OCI-LY7 (cell line): ENCODE measurements around the gene CCNL1. TPM values are rescaled to one million over a fixed set of nuclear protein-coding genes. Genes with fewer than 3 reads are reported as not detected.
A peak's percentile ranks its signal among the peaks of the same experiment; 100 is the strongest.

Experiments used
- BruUV-seq: library from RNA; stranded (reverse); fragments of 400-500 nt; replicated peaks from 2 replicates; lab custom pipeline; 2021; lab: Mats Ljungman, UMichigan
- CTCF ChIA-PET: fragments of 300-600 bp; sonication (Branson Sonifier 250); formaldehyde crosslinking; loops from one replicate; lab custom pipeline; 2022; ENCODE audit warnings: antibody characterized with exemption; ENCODE audit not compliant: unreplicated experiment; lab: Charles Lee
- POLR2A ChIA-PET: fragments of 300-600 bp; sonication (Branson Sonifier 250); formaldehyde crosslinking; loops from one replicate; lab custom pipeline; 2022; ENCODE audit warnings: antibody characterized with exemption; lab: Charles Lee
- DNase-seq: peaks from one replicate; pipeline ENCODE4 v3.0.0-alpha.2; 2015; ENCODE audit warnings: low spot score
- H2AFZ ChIP-seq: fragments of 200-600 bp; sonication (generic), shearing (Covaris generic); 2 replicates; pipeline ENCODE4 v1.6.1; 2014; ENCODE audit warnings: mild to moderate bottlenecking, antibody characterized with exemption, low read length, moderate library complexity
- H3K27ac ChIP-seq: fragments of 200-600 bp; sonication (generic); 2 replicates; pipeline ENCODE4 v1.5.1; 2014; ENCODE audit warnings: mixed run types, low read depth, mild to moderate bottlenecking, moderate library complexity, low read length, inconsistent platforms; ENCODE audit not compliant: poor library complexity, severe bottlenecking
- H3K36me3 ChIP-seq: fragments of 200-600 bp; sonication (generic); 2 replicates; pipeline ENCODE4 v1.6.1; 2014; ENCODE audit warnings: mild to moderate bottlenecking, antibody characterized with exemption, low read length, moderate library complexity, mixed read lengths; ENCODE audit not compliant: insufficient read depth
- H3K4me1 ChIP-seq: fragments of 200-600 bp; sonication (generic); 2 replicates; pipeline ENCODE4 v1.5.1; 2014; ENCODE audit warnings: mild to moderate bottlenecking, low read length; ENCODE audit not compliant: insufficient read depth, poor library complexity, severe bottlenecking
- H3K4me2 ChIP-seq: fragments of 200-600 bp; sonication (generic); 2 replicates; pipeline ENCODE4 v1.6.1; 2014; ENCODE audit warnings: mild to moderate bottlenecking, low read length
- H3K4me3 ChIP-seq: fragments of 200-600 bp; sonication (generic); 2 replicates; pipeline ENCODE4 v1.5.1; 2014; ENCODE audit warnings: mild to moderate bottlenecking, low read depth, low read length; ENCODE audit not compliant: poor library complexity, severe bottlenecking
- H3K79me2 ChIP-seq: fragments of 200-600 bp; sonication (generic); 2 replicates; pipeline ENCODE4 v1.6.1; 2016; ENCODE audit warnings: low read depth, mild to moderate bottlenecking, low read length, moderate library complexity, mixed read lengths; ENCODE audit not compliant: insufficient read depth
- H3K9me2 ChIP-seq: fragments of 200-600 bp; sonication (generic); 2 replicates; pipeline ENCODE4 v1.6.1; 2016; ENCODE audit warnings: mild to moderate bottlenecking, low read length, mixed read lengths; ENCODE audit not compliant: insufficient read depth
- H3K9me3 ChIP-seq: fragments of 200-600 bp; sonication (generic); 2 replicates; pipeline ENCODE4 v1.6.1; 2014; ENCODE audit warnings: mild to moderate bottlenecking, mixed run types, low read length, mixed read lengths
- H4K20me1 ChIP-seq: fragments of 200-600 bp; sonication (generic); 2 replicates; pipeline ENCODE4 v1.6.1; 2014; ENCODE audit warnings: mild to moderate bottlenecking, antibody characterized with exemption, low read length, moderate library complexity, mixed read lengths; ENCODE audit not compliant: insufficient read depth
- CTCF ChIP-seq: fragments of 200-600 bp; sonication (generic); conservative IDR thresholded peaks from 2 replicates; pipeline ENCODE4 v1.5.1; 2014; ENCODE audit warnings: mild to moderate bottlenecking, antibody characterized with exemption, low read length, moderate library complexity, mixed read lengths
- EZH2phosphoT487 ChIP-seq: fragments of 200-600 bp; sonication (generic); IDR thresholded peaks from 2 replicates; pipeline ENCODE4 v1.6.1; 2018; ENCODE audit warnings: low read depth, borderline replicate concordance, mild to moderate bottlenecking, mixed run types, antibody characterized with exemption, low read length, moderate library complexity, mixed read lengths
- intact Hi-C: fragments of 100-400 bp; cut with micrococcal nuclease; formaldehyde crosslinking; loops from one replicate; pipeline ENCODE4 v1.10.0; 2022; ENCODE audit not compliant: unreplicated experiment
- total RNA-seq, 2 experiments: library from RNA; depleted of rRNA in 1 of 2; stranded (reverse); fragments of >200 nt in 1 of 2; shearing (Covaris generic) in 1 of 2; gene quantifications; 2 replicates each; pipeline ENCODE4 v1.2.3, GENCODE V29; 2014 to 2022

CCNL1 gene
- total RNA-seq, 2 experiments from 2014 or later, result 158 to 280 TPM

GRCh38 chr3:157154563-157155330 is 5.2 kb downstream of the CCNL1 start:
- H3K9me3 ChIP-seq, result no peaks in the 10 kb centered on the region
- DNase-seq, result no peak
- H3K27ac ChIP-seq, result no peak overlapping the region
- ChIA-PET CTCF (no interaction called here), POLR2A (interaction anchor here (1.2 to 2.8 kb wide), 6 partner anchors 10 to 67 kb away, joined by 3 to 14 read pairs (median 8); no protein-coding TSS in a partner anchor)
- peaks cover 50% of the 10 kb centered on the region for H3K4me1 ChIP-seq
- H3K9me2 ChIP-seq, result no peaks in the 10 kb centered on the region
- BruUV-seq, result no TSS peak
- no peak overlapping the region for H2AFZ ChIP-seq
- H3K4me2 ChIP-seq, result peak overlapping the region; percentile 94
- H3K36me3 ChIP-seq, result peaks cover 95% of the 10 kb centered on the region
- H4K20me1 ChIP-seq, result peaks cover 85% of the 10 kb centered on the region
- intact Hi-C loops, result no loop called here
- TF ChIP-seq EZH2phosphoT487 (no peak), CTCF (no peak)
- H3K79me2 ChIP-seq, result peaks cover 100% of the 10 kb centered on the region
- peak overlapping the region; percentile 88 for H3K4me3 ChIP-seq

- no peak for DNase-seq
- Histone ChIP-seq H3K4me1 (peaks cover 43% of the 10 kb centered on the region), H3K4me2 (no peak overlapping the region), H3K9me2 (no peaks in the 10 kb centered on the region), H2AFZ (no peak overlapping the region), H3K36me3 (peaks cover 100% of the 10 kb centered on the region), H3K4me3 (no peak overlapping the region), H3K9me3 (no peaks in the 10 kb centered on the region), H3K79me2 (peaks cover 88% of the 10 kb centered on the region), H3K27ac (no peak overlapping the region), H4K20me1 (peaks cover 72% of the 10 kb centered on the region)
- ChIA-PET CTCF (no interaction called here), POLR2A (interaction anchor here (1.0 to 1.1 kb wide), 3 partner anchors 8 to 16 kb away, joined by 3 to 4 read pairs (median 3); no protein-coding TSS in a partner anchor)
- BruUV-seq, result no TSS peak
- TF ChIP-seq EZH2phosphoT487, result no peak
- TF ChIP-seq CTCF, result no peak
- intact Hi-C loops, result no loop called here
Observed at GRCh38 chr3:157152930-157153329, 7.0 kb downstream of the CCNL1 start.

GRCh38 chr3:157152438-157152837 is 7.5 kb downstream of the CCNL1 start:
- H2AFZ ChIP-seq, result no peak overlapping the region
- H3K4me1 ChIP-seq, result peaks cover 38% of the 10 kb centered on the region
- no peak overlapping the region for H3K27ac ChIP-seq
- H3K79me2 ChIP-seq, result peaks cover 83% of the 10 kb centered on the region
- no peaks in the 10 kb centered on the region for H3K9me3 ChIP-seq
- no peak overlapping the region for H3K4me3 ChIP-seq
- intact Hi-C loops, result no loop called here
- no TSS peak for BruUV-seq
- H3K36me3 ChIP-seq, result peaks cover 100% of the 10 kb centered on the region
- peaks cover 67% of the 10 kb centered on the region for H4K20me1 ChIP-seq
- no peak for DNase-seq
- H3K4me2 ChIP-seq, result no peak overlapping the region
- TF ChIP-seq CTCF (no peak), EZH2phosphoT487 (no peak)
- H3K9me2 ChIP-seq, result no peaks in the 10 kb centered on the region
- CTCF ChIA-PET, result no interaction called here
- POLR2A ChIA-PET, result interaction anchor here (1.0 to 1.1 kb wide), 3 partner anchors 8 to 17 kb away, joined by 3 to 4 read pairs (median 3); no protein-coding TSS in a partner anchor
